Uterus (tissue), 4 donors: ENCODE data around the gene PCNP. TPM values are rescaled to one million over a fixed set of nuclear protein-coding genes. Genes with fewer than 3 reads are reported as not detected.

Source experiments
- DNase-seq, 2 donors: peaks; one replicate each; pipeline ENCODE4 v3.0.0-alpha.2; 2019 to 2020
- H3K27ac ChIP-seq, 2 donors: fragments of 200-600 bp; sonication (generic); 1 replicate in 1 of 2; 2 replicates in 1 of 2; pipeline ENCODE4 v1.5.1; 2016 to 2018
- H3K27me3 ChIP-seq, 2 donors: fragments of 200-600 bp; sonication (generic); one replicate each; pipeline ENCODE4 v1.5.1; 2018 to 2019; ENCODE audit warnings: control low read depth in 1 of 2
- H3K36me3 ChIP-seq, 2 donors: fragments of 200-600 bp; sonication (generic); one replicate each; pipeline ENCODE4 v1.5.1; 2019; ENCODE audit warnings: control low read depth in 1 of 2
- H3K4me1 ChIP-seq, 2 donors: fragments of 200-600 bp; sonication (generic); one replicate each; pipeline ENCODE4 v1.5.1; 2018 to 2019; ENCODE audit warnings: control low read depth in 1 of 2
- H3K4me3 ChIP-seq, 2 donors: fragments of 200-600 bp; sonication (generic); 1 replicate in 1 of 2; 2 replicates in 1 of 2; pipeline ENCODE4 v1.5.1; 2018 to 2019; ENCODE audit warnings: mild to moderate bottlenecking in 1 of 2
- H3K9me3 ChIP-seq, 2 donors: fragments of 200-600 bp; sonication (generic); one replicate each; pipeline ENCODE4 v1.5.1; 2019; ENCODE audit warnings: control low read depth in 1 of 2
- POLR2A ChIP-seq, 2 donors: fragments of 450-650 bp; IDR thresholded peaks; one replicate each; pipeline ENCODE4 v1.6.1; 2016; ENCODE audit warnings: antibody characterized with exemption in 2 of 2, mild to moderate bottlenecking in 1 of 2, moderate library complexity in 1 of 2
- intact Hi-C: fragments of 100-400 bp; cut with DNase I; formaldehyde crosslinking; loops from one replicate; pipeline ENCODE4 v1.15.1; 2023; ENCODE audit warnings: low total_unique reads
- total RNA-seq, 4 donors: library from RNA; depleted of rRNA in 3 of 4; stranded (reverse); fragments of >200 nt in 3 of 4; gene quantifications; one replicate each; pipeline versions ENCODE4 v1.1.0 to v1.2.4, GENCODE V29; 2014 to 2023
- TF ChIP-seq, protein P1 (sequence below), 4 experiments: fragments of 200-600 bp in 2 of 4; fragments of 450-650 bp in 2 of 4; sonication (generic) in 2 of 4; IDR thresholded peaks; one replicate each; pipeline ENCODE4 v1.5.1; 2016 to 2019; ENCODE audit warnings: antibody characterized with exemption in 4 of 4, mild to moderate bottlenecking in 2 of 4, moderate library complexity in 1 of 4
- donor health status: DM: yes; HTN: yes; CAD: no.

PCNP gene
- total RNA-seq, 4 donors from 2014 or later = 66.6 to 218 (median 203) TPM

DNA sequence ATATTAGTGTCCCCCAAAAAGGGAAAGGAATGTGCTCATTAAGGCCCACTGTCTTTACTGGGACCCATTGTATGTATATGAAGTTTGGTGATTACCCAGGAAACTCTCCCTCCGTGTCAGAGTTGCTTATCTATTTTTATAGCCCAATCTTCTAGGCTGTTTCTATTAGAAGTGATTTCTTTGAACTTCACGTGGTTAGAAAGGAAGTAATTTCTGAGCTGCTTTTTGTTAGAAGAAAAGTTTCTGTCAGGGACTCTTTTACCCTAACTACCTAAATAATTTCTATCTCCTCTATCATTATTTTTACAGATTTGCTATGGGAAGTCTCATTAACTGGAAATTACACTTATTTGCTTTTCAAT, 43.3 kb upstream of the PCNP start:
- peaks cover 0 to 8% of the 10 kb centered on the region in 2 donors for H3K4me1 ChIP-seq
- no peak overlapping the region for H3K27ac ChIP-seq
- H3K27me3 ChIP-seq = no peaks in the 10 kb centered on the region
- no peaks in the 10 kb centered on the region for H3K9me3 ChIP-seq
- no peaks in the 10 kb centered on the region for H3K36me3 ChIP-seq
- intact Hi-C loops = no loop called here
- DNase-seq = no peak
- no peak overlapping the region for H3K4me3 ChIP-seq
- no peak for TF ChIP-seq POLR2A (IDR thresholded peaks at IDR 0.05)
- TF ChIP-seq, protein P1, sequence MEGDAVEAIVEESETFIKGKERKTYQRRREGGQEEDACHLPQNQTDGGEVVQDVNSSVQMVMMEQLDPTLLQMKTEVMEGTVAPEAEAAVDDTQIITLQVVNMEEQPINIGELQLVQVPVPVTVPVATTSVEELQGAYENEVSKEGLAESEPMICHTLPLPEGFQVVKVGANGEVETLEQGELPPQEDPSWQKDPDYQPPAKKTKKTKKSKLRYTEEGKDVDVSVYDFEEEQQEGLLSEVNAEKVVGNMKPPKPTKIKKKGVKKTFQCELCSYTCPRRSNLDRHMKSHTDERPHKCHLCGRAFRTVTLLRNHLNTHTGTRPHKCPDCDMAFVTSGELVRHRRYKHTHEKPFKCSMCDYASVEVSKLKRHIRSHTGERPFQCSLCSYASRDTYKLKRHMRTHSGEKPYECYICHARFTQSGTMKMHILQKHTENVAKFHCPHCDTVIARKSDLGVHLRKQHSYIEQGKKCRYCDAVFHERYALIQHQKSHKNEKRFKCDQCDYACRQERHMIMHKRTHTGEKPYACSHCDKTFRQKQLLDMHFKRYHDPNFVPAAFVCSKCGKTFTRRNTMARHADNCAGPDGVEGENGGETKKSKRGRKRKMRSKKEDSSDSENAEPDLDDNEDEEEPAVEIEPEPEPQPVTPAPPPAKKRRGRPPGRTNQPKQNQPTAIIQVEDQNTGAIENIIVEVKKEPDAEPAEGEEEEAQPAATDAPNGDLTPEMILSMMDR (IDR thresholded peaks at IDR 0.05) = no peak

DNA sequence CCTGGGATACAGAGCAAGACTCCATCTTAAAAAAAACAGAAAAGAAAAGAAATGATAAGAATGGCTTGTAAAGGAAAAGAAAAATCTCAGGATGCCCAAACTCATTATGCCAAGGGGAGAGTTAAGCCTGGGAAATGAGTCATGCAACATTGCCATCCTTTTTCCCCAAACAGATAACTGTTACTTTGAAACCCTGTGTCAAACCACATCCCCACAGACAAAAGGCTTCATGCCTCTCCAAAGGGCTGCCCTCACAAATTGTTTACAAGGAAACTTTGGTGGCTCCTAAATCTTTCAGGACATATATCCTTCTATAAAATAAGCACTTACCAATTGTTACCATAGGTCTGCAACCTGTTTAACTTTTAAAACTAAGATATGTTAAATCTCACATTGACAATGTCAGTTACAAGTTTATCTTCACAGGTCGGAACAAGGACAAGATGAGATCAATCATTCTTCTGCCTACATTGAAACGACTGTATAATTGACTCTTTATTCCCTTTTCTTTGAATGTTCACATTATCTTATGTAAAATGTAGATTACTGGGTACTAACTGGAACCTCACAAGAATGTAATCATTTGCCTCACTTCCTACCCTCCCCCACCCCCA, 42.4 kb upstream of the PCNP start:
- TF ChIP-seq POLR2A (IDR thresholded peaks at IDR 0.05) = no peak
- TF ChIP-seq, protein P1 (IDR thresholded peaks at IDR 0.05) = no peak
- no peaks in the 10 kb centered on the region for H3K27me3 ChIP-seq
- no peak for DNase-seq
- no peaks in the 10 kb centered on the region for H3K9me3 ChIP-seq
- H3K27ac ChIP-seq = no peak overlapping the region
- peaks cover 0 to 8% of the 10 kb centered on the region in 2 donors for H3K4me1 ChIP-seq
- intact Hi-C loops = no loop called here
- H3K36me3 ChIP-seq = no peaks in the 10 kb centered on the region
- no peak overlapping the region for H3K4me3 ChIP-seq

GRCh38 chr3:101532783-101533602, 41.0 kb upstream of the PCNP start:
- H3K9me3 ChIP-seq = no peaks in the 10 kb centered on the region
- no peak overlapping the region for H3K4me3 ChIP-seq
- H3K27ac ChIP-seq = peak overlapping the region; percentile 67 to 76
- no peak for DNase-seq
- intact Hi-C loops = no loop called here
- peaks cover 0 to 8% of the 10 kb centered on the region in 2 donors for H3K4me1 ChIP-seq
- TF ChIP-seq POLR2A (IDR thresholded peaks at IDR 0.05) = no peak
- TF ChIP-seq, protein P1 (IDR thresholded peaks at IDR 0.05) = no peak
- no peaks in the 10 kb centered on the region for H3K36me3 ChIP-seq
- H3K27me3 ChIP-seq = no peaks in the 10 kb centered on the region

- DNase-seq = no peak
- no peak for TF ChIP-seq POLR2A (IDR thresholded peaks at IDR 0.05)
- TF ChIP-seq, protein P1 (IDR thresholded peaks at IDR 0.05) = no peak
- peaks cover 0 to 8% of the 10 kb centered on the region in 2 donors for H3K4me1 ChIP-seq
These were observed 40.4 kb upstream of the PCNP start for GRCh38 chr3:101533603-101533968.

DNA sequence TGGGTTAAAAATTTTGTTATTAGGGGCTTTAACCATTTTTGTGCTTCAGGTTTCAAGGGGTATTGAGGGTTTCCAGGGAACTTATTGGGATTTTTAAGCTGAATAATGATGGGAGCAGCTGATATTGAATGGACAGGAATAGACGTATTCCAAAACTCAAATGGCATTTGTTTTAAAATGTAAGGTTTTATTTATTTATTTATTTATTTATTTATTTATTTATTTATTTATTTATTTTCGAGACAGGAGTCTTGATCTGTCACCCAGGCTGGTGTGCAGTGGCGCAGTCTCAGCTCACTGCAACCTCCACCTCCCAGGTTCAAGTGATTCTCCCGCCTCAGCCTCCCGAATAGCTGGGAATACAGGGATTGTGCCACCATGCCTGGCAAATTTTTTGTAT, 38.8 kb upstream of the PCNP start:
- Histone ChIP-seq H3K4me1 (peaks cover 0 to 8% of the 10 kb centered on the region in 2 donors), H3K4me3 (no peak overlapping the region), H3K9me3 (no peaks in the 10 kb centered on the region), H3K36me3 (no peaks in the 10 kb centered on the region), H3K27ac (no peak overlapping the region), H3K27me3 (no peaks in the 10 kb centered on the region)
- no peak for DNase-seq
- no peak for TF ChIP-seq POLR2A (IDR thresholded peaks at IDR 0.05)
- TF ChIP-seq, protein P1 (IDR thresholded peaks at IDR 0.05) = no peak
- intact Hi-C loops = no loop called here

More at GRCh38 chr3:101533603-101533968, 40.4 kb upstream of the PCNP start:
- no peaks in the 10 kb centered on the region for H3K36me3 ChIP-seq
- intact Hi-C loops = no loop called here
- H3K27me3 ChIP-seq = no peaks in the 10 kb centered on the region
- no peak overlapping the region for H3K4me3 ChIP-seq
- peak overlapping the region; percentile 67 to 76 for H3K27ac ChIP-seq
- H3K9me3 ChIP-seq = no peaks in the 10 kb centered on the region
